Measurements from ENCODE around the gene ZSWIM3.
"Not testable (repeated sequence)": the region's sequence is repeated elsewhere in the genome, so short reads cannot be mapped to it uniquely, and the experiment has no call there.

ZSWIM3 gene

DNA sequence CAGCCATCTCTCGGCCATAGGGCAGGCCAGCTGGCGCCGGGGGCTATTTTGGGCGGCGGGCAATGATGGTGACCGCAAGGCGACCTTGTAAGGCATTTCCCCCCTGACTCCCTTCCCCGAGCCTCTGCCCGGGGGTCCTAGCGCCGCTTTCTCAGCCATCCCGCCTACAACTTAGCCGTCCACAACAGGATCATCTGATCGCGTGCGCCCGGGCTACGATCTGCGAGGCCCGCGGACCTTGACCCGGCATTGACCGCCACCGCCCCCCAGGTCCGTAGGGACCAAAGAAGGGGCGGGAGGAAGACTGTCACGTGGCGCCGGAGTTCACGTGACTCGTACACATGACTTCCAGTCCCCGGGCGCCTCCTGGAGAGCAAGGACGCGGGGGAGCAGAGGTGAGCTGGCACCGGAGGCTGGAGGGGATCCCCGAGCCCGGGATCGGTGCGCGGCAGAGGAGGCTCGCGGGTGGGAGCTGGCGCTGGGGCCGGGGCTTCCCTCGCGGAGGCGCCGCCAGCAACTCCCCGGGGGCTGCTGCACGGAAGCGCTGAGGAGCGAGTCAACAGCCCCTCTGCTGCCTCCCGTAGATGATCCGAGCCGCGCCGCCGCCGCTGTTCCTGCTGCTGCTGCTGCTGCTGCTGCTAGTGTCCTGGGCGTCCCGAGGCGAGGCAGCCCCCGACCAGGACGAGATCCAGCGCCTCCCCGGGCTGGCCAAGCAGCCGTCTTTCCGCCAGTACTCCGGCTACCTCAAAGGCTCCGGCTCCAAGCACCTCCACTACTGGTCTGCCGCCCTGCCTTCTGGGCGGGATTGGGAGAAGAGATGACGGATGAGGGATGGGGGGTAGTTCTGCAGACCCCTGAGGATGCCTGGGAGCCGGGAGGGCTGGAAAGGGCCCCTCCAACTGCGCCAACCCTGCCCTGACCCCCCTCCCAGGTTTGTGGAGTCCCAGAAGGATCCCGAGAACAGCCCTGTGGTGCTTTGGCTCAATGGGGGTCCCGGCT, 33.9 kb downstream of the ZSWIM3 start, which contains the start of the genes CTSA and NEURL2:
TSS of gene CTSA (plus strand) at position 351 of the 999 bp plus-strand sequence. CDS start at position 585, 234 bp downstream.
TSS of gene NEURL2 (minus strand) at position 224 of the 999 bp plus-strand sequence. CDS start at position 7, 217 bp downstream.
- DNase-seq = peak; percentile 97

DNA sequence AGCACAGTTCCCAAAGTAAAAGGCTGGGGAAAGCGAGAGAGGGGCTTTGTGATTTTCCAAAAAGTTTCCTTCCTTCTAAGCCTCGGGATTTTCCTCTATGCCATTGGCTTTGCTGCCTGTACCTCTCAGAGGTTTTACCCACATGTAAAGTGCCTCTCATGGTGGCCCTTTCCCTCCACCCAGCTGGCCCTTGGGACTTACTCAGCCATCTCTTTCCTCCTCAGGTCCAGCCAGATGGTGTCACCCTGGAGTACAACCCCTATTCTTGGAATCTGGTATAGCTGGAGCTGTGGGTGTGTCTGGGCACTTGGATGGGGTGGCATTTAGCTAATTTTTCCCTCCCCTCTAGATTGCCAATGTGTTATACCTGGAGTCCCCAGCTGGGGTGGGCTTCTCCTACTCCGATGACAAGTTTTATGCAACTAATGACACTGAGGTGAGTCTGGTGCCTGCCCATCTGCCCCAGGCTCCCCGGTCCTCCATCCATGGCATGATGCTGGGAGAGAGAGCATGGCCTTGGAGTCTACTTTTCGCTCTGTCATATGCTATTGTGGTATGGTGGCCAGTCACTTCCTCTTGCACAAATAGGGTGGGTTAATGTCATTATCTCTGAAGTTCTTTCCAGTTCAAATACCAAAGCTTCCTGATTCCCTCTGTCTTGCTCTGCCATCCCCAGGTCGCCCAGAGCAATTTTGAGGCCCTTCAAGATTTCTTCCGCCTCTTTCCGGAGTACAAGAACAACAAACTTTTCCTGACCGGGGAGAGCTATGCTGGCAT, 34.8 kb downstream of the ZSWIM3 start:
- peak; percentile 50 for DNase-seq

GRCh38 chr20:45892828-45893500, 35.5 kb downstream of the ZSWIM3 start:
- no peak for DNase-seq

- no peak for DNase-seq
Observed at GRCh38 chr20:45893831-45894230, 36.4 kb downstream of the ZSWIM3 start.

DNA sequence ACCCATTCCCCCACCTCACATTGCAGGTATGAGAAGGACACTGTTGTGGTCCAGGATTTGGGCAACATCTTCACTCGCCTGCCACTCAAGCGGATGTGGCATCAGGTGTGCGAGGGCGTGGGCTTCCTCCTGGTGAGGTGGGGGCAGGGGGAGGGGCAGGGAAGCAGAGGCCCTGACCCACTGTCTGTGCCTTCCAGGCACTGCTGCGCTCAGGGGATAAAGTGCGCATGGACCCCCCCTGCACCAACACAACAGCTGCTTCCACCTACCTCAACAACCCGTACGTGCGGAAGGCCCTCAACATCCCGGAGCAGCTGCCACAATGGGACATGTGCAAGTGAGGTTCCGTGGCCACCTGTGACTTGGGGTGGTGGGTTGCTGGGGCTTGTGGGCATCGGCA, 37.4 kb downstream of the ZSWIM3 start:
- no peak for DNase-seq

DNA sequence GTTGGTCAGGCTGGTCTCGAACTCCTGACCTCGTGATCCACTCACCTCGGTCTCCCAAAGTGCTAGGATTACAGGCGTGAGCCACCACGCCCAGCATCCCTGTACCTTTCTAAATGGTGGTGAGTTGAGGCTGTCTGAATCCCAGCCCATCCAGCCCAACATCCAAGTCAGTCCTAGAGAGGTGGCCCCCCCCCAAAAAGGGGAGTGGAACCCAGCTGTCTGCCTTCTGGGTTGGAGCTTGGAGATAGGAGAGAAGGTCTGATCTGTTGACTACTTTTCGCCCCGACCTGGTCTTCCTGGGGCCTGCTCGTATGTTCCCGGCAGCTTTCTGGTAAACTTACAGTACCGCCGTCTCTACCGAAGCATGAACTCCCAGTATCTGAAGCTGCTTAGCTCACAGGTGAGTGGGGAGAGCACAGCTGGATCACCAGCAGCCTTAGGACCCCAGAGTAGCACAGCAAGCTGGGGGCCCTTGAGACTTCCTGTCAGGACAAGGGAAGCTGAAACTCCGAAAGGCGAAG, 39.3 kb downstream of the ZSWIM3 start:
- no peak for DNase-seq

DNA sequence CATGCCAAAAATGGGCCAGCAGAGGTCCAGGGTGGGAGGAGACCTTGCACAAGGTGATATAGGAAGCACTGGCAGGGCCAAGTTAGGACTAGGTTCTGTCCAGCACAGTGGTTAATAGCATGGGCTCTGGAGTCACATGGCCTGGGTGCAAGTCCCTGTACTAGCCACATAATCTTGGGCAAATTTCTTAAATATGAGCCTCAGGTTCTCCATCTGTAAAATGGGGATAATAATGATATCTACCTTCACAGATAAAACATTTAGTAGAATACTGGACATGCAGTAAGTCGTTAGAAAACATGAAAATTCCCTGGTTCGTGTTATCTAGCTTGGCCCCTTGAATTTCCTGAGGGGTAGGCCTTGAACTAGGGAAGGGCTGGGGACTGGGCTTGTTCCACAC, 39.9 kb downstream of the ZSWIM3 start:
- no peak for DNase-seq

DNA sequence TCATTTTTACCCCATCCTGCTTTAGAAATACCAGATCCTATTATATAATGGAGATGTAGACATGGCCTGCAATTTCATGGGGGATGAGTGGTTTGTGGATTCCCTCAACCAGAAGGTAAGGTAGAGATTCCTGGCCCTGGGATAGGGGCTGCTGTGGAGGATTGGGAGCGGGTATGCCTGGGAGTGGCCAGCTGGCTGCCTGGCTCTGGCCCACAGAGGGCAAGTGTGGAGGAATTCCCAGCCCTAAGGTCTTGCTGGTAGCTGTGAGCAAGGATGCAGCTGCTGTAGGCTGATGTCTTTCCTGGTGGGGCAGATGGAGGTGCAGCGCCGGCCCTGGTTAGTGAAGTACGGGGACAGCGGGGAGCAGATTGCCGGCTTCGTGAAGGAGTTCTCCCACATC, 40.3 kb downstream of the ZSWIM3 start:
- no peak for DNase-seq

DNA sequence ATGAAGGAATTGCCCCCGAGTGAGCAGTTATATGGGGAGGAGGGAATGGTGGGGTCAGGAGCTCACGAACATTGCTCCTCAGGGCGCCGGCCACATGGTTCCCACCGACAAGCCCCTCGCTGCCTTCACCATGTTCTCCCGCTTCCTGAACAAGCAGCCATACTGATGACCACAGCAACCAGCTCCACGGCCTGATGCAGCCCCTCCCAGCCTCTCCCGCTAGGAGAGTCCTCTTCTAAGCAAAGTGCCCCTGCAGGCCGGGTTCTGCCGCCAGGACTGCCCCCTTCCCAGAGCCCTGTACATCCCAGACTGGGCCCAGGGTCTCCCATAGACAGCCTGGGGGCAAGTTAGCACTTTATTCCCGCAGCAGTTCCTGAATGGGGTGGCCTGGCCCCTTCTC, 40.9 kb downstream of the ZSWIM3 start:
- no peak for DNase-seq

GRCh38 chr20:45899046-45899835, 41.8 kb downstream of the ZSWIM3 start:
- no peak for DNase-seq

GRCh38 chr20:45901332-45901731, 43.9 kb downstream of the ZSWIM3 start:
- DNase-seq = not testable (repeated sequence)

DNA sequence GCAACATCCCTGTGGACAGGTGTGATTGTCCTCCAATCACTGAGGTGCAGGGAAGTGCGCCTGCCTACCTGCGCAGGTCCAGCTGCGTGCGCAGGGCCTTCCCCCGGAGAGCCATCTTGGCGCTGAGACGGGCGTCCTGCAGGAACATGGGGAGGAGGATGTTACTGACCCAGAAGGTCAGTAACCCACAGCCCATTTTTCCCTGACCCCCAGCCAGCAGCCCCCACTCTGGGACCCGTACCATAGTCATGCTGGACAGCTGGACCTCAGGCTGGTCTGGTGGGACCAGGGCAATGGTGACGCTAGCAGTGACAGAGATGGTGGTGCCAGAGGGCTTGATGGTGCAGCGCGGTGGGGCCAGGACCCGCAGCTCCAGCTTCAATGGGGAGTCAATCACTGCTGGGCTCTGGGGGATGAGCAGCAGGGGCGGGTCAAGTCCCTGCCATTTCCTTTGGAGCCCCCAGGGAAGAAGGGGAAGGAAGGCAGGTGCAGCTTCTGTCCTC, 44.8 kb downstream of the ZSWIM3 start:
- no peak for DNase-seq

- DNase-seq = no peak
Observed at GRCh38 chr20:45904583-45905504, 47.4 kb downstream of the ZSWIM3 start.

- DNase-seq = no peak
Observed at GRCh38 chr20:45905505-45906079, 48.2 kb downstream of the ZSWIM3 start.

DNA sequence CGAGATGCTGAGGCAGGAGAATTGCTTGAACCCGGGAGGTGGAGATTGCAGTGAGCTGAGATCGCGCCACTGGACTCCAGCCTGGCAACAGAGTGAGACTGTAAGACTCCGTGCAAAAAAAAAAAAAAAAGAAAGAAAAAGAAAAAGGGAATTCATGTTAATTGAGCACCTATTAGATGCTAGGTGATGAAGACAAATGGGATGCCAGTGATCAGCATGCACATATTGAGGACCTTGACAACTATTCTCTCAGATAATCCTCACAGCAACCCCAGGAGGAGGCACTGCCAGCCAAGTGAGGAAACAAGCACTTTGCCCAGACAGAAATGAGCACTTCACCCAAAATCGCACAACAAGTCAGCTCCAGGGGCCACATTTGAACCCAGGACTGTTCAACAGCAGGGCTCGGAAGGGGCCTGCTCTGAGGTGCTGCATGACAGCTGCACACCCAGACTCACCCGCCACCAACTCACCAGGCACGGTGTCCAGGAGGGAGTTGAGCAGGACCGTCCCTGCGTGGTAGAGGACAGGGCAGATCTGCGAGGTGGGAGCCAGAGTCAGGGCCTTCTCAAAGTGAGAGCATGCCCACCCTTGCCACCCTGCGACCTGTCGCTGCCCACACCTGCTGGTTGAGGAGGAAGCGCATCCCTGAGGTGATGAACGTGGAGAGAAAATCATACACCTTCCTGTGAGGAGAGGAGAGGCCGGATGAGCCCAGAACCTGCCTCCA, 50.0 kb downstream of the ZSWIM3 start:
- no peak for DNase-seq

GRCh38 chr20:45908084-45908483, 50.7 kb downstream of the ZSWIM3 start:
- no peak for DNase-seq

DNA sequence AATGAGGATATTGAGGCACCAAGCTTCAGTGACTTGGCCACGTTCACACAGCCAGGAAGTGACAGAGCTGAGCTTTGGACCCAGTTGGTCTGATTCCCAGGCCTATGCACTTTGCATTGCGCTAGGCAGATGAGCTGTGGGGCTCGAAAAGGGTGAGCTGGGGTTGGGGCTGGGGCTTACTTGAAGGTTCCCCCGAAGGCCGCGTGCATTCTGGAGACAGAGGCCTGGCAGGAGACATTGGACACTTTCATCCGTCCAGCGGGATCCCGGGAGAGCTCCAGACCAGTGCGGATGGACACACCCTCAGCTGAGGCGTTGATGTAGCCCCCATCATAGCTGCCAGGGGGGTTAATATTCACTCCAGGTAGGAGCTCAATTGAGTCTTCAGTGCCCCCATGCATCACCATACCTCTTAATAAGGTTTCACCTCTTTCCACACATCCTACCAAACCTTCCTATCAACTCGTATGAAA, 52.0 kb downstream of the ZSWIM3 start:
- DNase-seq = no peak

- no peak for DNase-seq
Observed at GRCh38 chr20:45909817-45910669, 52.6 kb downstream of the ZSWIM3 start.
